HepG2 (cell line): Measurements from ENCODE around the gene PARVB. TPM values are rescaled to one million over a fixed set of nuclear protein-coding genes. Genes with fewer than 3 reads are reported as not detected.

Experiments used
- ATAC-seq: fragments of 200-7000 bp; cut with Tn5 transposase; 3 replicates; pipeline ENCODE4 v1.9.1; 2020; ENCODE audit warnings: mild to moderate bottlenecking, moderate library complexity
- BruUV-seq: library from RNA; stranded (reverse); fragments of 400-500 nt; replicated peaks from 2 replicates; lab custom pipeline; 2021; lab: Mats Ljungman, UMichigan
- CTCF ChIA-PET: fragments of 300-600 bp; formaldehyde crosslinking; extraction: SDS; loops from one replicate; lab custom pipeline; 2021; ENCODE audit warnings: low total read pairs, inconsistent platforms, low intra/inter-chr PET ratio; lab: Yijun Ruan, JAX
- POLR2A ChIA-PET: fragments of 350-600 bp; sonication (Branson Sonifier 250); formaldehyde crosslinking; loops from one replicate; lab custom pipeline; 2020; ENCODE audit warnings: antibody characterized with exemption, inconsistent platforms; lab: Yijun Ruan, JAX
- DNase-seq: peaks from one replicate; pipeline ENCODE4 v3.0.0-alpha.2; 2015; ENCODE audit warnings: low spot score
- FAIRE-seq: peaks from 3 replicates; lab custom pipeline; 2011; peaks lifted over from hg19 to GRCh38; lab: Jason Lieb, UNC
- H2AFZ ChIP-seq: one replicate; pipeline ENCODE4 v1.6.1; 2011; ENCODE audit warnings: low read length, inconsistent platforms
- H3K27ac ChIP-seq: fragments of 300-600 bp; 3 replicates; pipeline ENCODE4 v1.8.0; 2011; ENCODE audit warnings: mixed run types, mild to moderate bottlenecking, mixed read lengths, low read length, inconsistent platforms; ENCODE audit not compliant: insufficient read depth; ENCODE audit errors: extremely low read length
- H3K27me3 ChIP-seq, 2 experiments: fragments of 200-600 bp in 1 of 2; 2 replicates in 1 of 2; 3 replicates in 1 of 2; pipeline versions ENCODE4 v1.6.0 to v1.8.0; 2011; ENCODE audit warnings: low read length in 2 of 2, mild to moderate bottlenecking in 2 of 2, moderate library complexity in 2 of 2, inconsistent platforms in 1 of 2; ENCODE audit not compliant: insufficient read depth in 2 of 2, control insufficient read depth in 1 of 2
- H3K36me3 ChIP-seq, 2 experiments: fragments of 200-600 bp in 1 of 2; replicated peaks in 1 of 2; 2 replicates in 1 of 2; 3 replicates in 1 of 2; pipeline versions ENCODE4 v1.5.1 to v1.8.0; 2011; ENCODE audit warnings: low read length in 2 of 2, inconsistent platforms in 1 of 2; ENCODE audit not compliant: insufficient read depth in 2 of 2, control insufficient read depth in 1 of 2
- H3K4me1 ChIP-seq: 2 replicates; pipeline ENCODE4 v1.5.1; 2012; ENCODE audit warnings: low read length, inconsistent platforms; ENCODE audit not compliant: insufficient read depth
- H3K4me2 ChIP-seq: 2 replicates; pipeline ENCODE4 v1.6.0; 2011; ENCODE audit warnings: low read depth, low read length, inconsistent platforms
- H3K4me3 ChIP-seq, 3 experiments: fragments of 200-600 bp in 1 of 3; sonication (generic), shearing (Covaris generic) in 1 of 3; replicated peaks in 1 of 3; 2 replicates each; pipeline ENCODE4 v1.5.1; 2011 to 2016; ENCODE audit warnings: low read length in 3 of 3, inconsistent platforms in 2 of 3, low read depth in 2 of 3, mild to moderate bottlenecking in 2 of 3, control low read depth in 1 of 3, mixed read lengths in 1 of 3; ENCODE audit not compliant: insufficient read depth in 1 of 3
- H3K79me2 ChIP-seq: one replicate; pipeline ENCODE4 v1.6.1; 2011; ENCODE audit warnings: low read length, inconsistent platforms; ENCODE audit not compliant: insufficient read depth
- H3K9ac ChIP-seq: 2 replicates; pipeline ENCODE4 v1.6.0; 2011; ENCODE audit warnings: mild to moderate bottlenecking, low read depth, low read length, inconsistent platforms; ENCODE audit not compliant: insufficient read depth
- H3K9me3 ChIP-seq: 2 replicates; pipeline ENCODE4 v1.5.1; 2012; ENCODE audit warnings: mild to moderate bottlenecking, low read length
- H4K20me1 ChIP-seq: 2 replicates; pipeline ENCODE4 v1.6.0; 2011; ENCODE audit warnings: inconsistent platforms, mild to moderate bottlenecking, low read length, moderate library complexity; ENCODE audit not compliant: insufficient read depth
- ATM ChIP-seq: fragments of 450-650 bp; IDR thresholded peaks from 2 replicates; pipeline ENCODE4 v1.7.1; 2017; ENCODE audit warnings: mild to moderate bottlenecking, borderline replicate concordance
- MXD3 ChIP-seq: IDR thresholded peaks from 2 replicates; pipeline ENCODE4 v1.6.1; 2016; ENCODE audit warnings: mild to moderate bottlenecking, missing biosample characterization, missing genetic modification reagents
- SMARCC2 ChIP-seq: fragments of 450-650 bp; IDR thresholded peaks from 2 replicates; pipeline ENCODE4 v1.6.1; 2017; ENCODE audit warnings: antibody characterized with exemption, mild to moderate bottlenecking
- WIZ ChIP-seq: sonication (generic); formaldehyde crosslinking; IDR thresholded peaks from 2 replicates; pipeline ENCODE4 v1.5.1; 2020; ENCODE audit warnings: mild to moderate bottlenecking, missing genetic modification reagents
- ZHX2 ChIP-seq, 2 experiments: sonication (generic) in 1 of 2; formaldehyde crosslinking in 1 of 2; IDR thresholded peaks; 2 replicates each; pipeline versions ENCODE4 v1.6.1 to v1.9.0; 2014 to 2022; ENCODE audit warnings: antibody characterized with exemption in 1 of 2, borderline replicate concordance in 1 of 2, inconsistent platforms in 1 of 2, low read depth in 1 of 2, missing genetic modification reagents in 1 of 2
- ZNF329 ChIP-seq: sonication (generic); formaldehyde crosslinking; IDR thresholded peaks from 2 replicates; pipeline ENCODE4 v1.9.0; 2021; ENCODE audit warnings: low read depth, mild to moderate bottlenecking, missing genetic modification reagents
- ZNF34 ChIP-seq: sonication (generic); formaldehyde crosslinking; IDR thresholded peaks from 2 replicates; pipeline ENCODE4 v1.4.0; 2020; ENCODE audit warnings: mild to moderate bottlenecking, missing genetic modification reagents, borderline replicate concordance
- ZNF383 ChIP-seq: sonication (generic); formaldehyde crosslinking; IDR thresholded peaks from 2 replicates; pipeline ENCODE4 v1.4.0; 2020; ENCODE audit warnings: missing genetic modification reagents, mild to moderate bottlenecking, borderline replicate concordance
- ZNF414 ChIP-seq: sonication (generic); formaldehyde crosslinking; IDR thresholded peaks from 2 replicates; pipeline ENCODE4 v1.5.0; 2020; ENCODE audit warnings: missing genetic modification reagents
- ZNF709 ChIP-seq: sonication (generic); formaldehyde crosslinking; IDR thresholded peaks from 2 replicates; pipeline ENCODE4 v1.5.0; 2020; ENCODE audit warnings: mild to moderate bottlenecking, missing genetic modification reagents
- WGBS: methylation state at CpG from one replicate; pipeline ENCODE4 v1.1.6; 2017; ENCODE audit warnings: low lambda C conversion rate; 5-methylcytosine and 5-hydroxymethylcytosine counted together
- in situ Hi-C: cut with HindIII; loops from 2 replicates; pipeline ENCODE4 v1.10.0; 2017; ENCODE audit warnings: low pct_unique_long_range_greater_than_20kb; ENCODE audit not compliant: extremely low pct_ligation_motif_present
- intact Hi-C: fragments of 100-400 bp; cut with micrococcal nuclease; formaldehyde crosslinking; loops from one replicate; pipeline ENCODE4 v1.10.0; 2022; ENCODE audit not compliant: unreplicated experiment
- polyA plus RNA-seq, 8 experiments: library from polyadenylated mRNA; depleted of rRNA in 3 of 8; stranded (reverse) in 7 of 8; unstranded in 1 of 8; fragments of >200 nt; fragmentation: Illumina TruSeq in 4 of 8; extraction: Trizol in 4 of 8; gene quantifications; 2 replicates each; pipeline versions ENCODE4 v1.2.1 to v1.2.3, GENCODE V29; 2011 to 2016; ENCODE audit warnings: low read depth in 4 of 8, missing spikeins in 1 of 8, mixed read lengths in 1 of 8; ENCODE audit not compliant: insufficient read depth in 1 of 8
- total RNA-seq, 5 experiments: library from RNA; depleted of rRNA; stranded (reverse); fragments of >200 nt; fragmentation: Illumina TruSeq; extraction: Trizol; gene quantifications; 2 replicates each; pipeline ENCODE4 v1.2.3, GENCODE V29; 2016; ENCODE audit warnings: low read depth in 1 of 5
- TF ChIP-seq, protein P1 (sequence below): sonication (generic); formaldehyde crosslinking; IDR thresholded peaks from 2 replicates; pipeline ENCODE4 v1.5.1; 2020; ENCODE audit warnings: missing genetic modification reagents, mild to moderate bottlenecking, borderline replicate concordance

The PARVB gene
- total and polyA plus RNA-seq, 2 of the 13 experiments (the other 11 are each of a cell fraction or from before 2014, with no cell fraction given) = 0.11 to 0.15 TPM

DNA sequence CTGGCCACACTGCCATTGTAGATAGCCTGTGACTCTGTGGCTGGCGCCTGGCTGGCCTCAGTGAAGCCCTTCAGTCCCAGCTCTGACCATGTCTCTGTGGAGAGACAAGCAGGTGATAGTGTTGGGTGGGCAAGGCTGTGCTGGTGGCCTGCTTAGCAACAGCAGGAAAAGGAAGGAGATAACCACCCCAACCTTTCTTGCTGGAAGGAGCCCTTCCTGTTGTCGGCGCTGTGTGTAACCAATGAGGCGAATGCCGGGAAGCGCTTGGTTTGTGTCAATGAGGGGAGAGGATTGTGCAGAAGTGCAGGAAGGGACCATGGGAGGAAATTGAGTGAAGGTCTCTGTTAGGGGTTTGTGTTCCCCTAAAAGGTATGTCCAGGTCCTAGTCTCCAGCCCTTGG, 27.3 kb downstream of the PARVB start:
- no TSS peak for BruUV-seq
- intact Hi-C loops = no loop called here
- ChIA-PET CTCF (no interaction called here), POLR2A (no interaction called here)
- H3K36me3 ChIP-seq = no peaks in the 10 kb centered on the region
- 95% methylated on average over 5 of the region's 6 CpGs for WGBS
- H3K4me2 ChIP-seq = no peak overlapping the region
- no peak for TF ChIP-seq ZNF709 (CRISPR knock-in tag)
- TF ChIP-seq ZHX2 (IDR thresholded peaks at IDR 0.05; ENCODE audit: low read depth) = no peak
- TF ChIP-seq ZHX2 (CRISPR knock-in tag; IDR thresholded peaks at IDR 0.05; ENCODE audit: borderline replicate concordance) = no peak
- no peak for TF ChIP-seq ATM
- TF ChIP-seq MXD3 (CRISPR knock-in tag) = no peak
- no peak for TF ChIP-seq SMARCC2
- TF ChIP-seq ZNF383 (CRISPR knock-in tag) = no peak
- no peak for TF ChIP-seq WIZ (CRISPR knock-in tag)
- no peak for TF ChIP-seq ZNF34 (CRISPR knock-in tag)
- TF ChIP-seq ZNF414 (CRISPR knock-in tag) = no peak
- TF ChIP-seq, protein P1, sequence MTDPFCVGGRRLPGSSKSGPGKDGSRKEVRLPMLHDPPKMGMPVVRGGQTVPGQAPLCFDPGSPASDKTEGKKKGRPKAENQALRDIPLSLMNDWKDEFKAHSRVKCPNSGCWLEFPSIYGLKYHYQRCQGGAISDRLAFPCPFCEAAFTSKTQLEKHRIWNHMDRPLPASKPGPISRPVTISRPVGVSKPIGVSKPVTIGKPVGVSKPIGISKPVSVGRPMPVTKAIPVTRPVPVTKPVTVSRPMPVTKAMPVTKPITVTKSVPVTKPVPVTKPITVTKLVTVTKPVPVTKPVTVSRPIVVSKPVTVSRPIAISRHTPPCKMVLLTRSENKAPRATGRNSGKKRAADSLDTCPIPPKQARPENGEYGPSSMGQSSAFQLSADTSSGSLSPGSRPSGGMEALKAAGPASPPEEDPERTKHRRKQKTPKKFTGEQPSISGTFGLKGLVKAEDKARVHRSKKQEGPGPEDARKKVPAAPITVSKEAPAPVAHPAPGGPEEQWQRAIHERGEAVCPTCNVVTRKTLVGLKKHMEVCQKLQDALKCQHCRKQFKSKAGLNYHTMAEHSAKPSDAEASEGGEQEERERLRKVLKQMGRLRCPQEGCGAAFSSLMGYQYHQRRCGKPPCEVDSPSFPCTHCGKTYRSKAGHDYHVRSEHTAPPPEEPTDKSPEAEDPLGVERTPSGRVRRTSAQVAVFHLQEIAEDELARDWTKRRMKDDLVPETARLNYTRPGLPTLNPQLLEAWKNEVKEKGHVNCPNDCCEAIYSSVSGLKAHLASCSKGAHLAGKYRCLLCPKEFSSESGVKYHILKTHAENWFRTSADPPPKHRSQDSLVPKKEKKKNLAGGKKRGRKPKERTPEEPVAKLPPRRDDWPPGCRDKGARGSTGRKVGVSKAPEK (CRISPR knock-in tag) = no peak
- TF ChIP-seq ZNF329 = no peak
- no peaks in the 10 kb centered on the region for H4K20me1 ChIP-seq
- H3K4me1 ChIP-seq = no peaks in the 10 kb centered on the region
- peaks cover 0 to 3% of the 10 kb centered on the region in 2 experiments; a peak in 1 of 5 replicates for H3K27me3 ChIP-seq
- in situ Hi-C loops = no loop called here
- no peak overlapping the region for H2AFZ ChIP-seq
- H3K9ac ChIP-seq = no peak overlapping the region
- no peak overlapping the region for H3K4me3 ChIP-seq
- ATAC-seq (no peak), DNase-seq (no peak), FAIRE-seq (no peak)
- no peaks in the 10 kb centered on the region for H3K9me3 ChIP-seq
- H3K79me2 ChIP-seq = no peaks in the 10 kb centered on the region
- H3K27ac ChIP-seq = no peak overlapping the region
